ENCODE results near the gene SPOP. TPM values are rescaled to one million over a fixed set of nuclear protein-coding genes. Genes with fewer than 3 reads are reported as not detected.

Gene SPOP
- total and polyA plus RNA-seq, 9 of the 15 experiments (the other 6 are each of a cell fraction or from before 2014, with no cell fraction given) = 34.2 to 65.9 (median 39.7) TPM

- TF ChIP-seq ARID3A (IDR thresholded peaks at IDR 0.05; ENCODE audit: borderline replicate concordance, low read depth, low read length) = no peak
- TF ChIP-seq JUN (IDR thresholded peaks at IDR 0.05; ENCODE audit: borderline replicate concordance, low read depth, low read length) = no peak
- TF ChIP-seq JUN (CRISPR knock-in tag; IDR thresholded peaks at IDR 0.05; ENCODE audit: borderline replicate concordance) = peak; percentile 62; the same call in 1 of the 2 replicates
- TF ChIP-seq TOE1 (IDR thresholded peaks at IDR 0.05; ENCODE audit: borderline replicate concordance) = peak; percentile 78; the same call in 1 of the 2 replicates
- no peak for TF ChIP-seq TOE1 (CRISPR knock-in tag; IDR thresholded peaks at IDR 0.05; ENCODE audit: borderline replicate concordance, low read depth)
- no peak for TF ChIP-seq ZNF384 (IDR thresholded peaks at IDR 0.05; ENCODE audit: low read depth, low read length)
- TF ChIP-seq ETV5 (CRISPR knock-in tag; IDR thresholded peaks at IDR 0.05; ENCODE audit: low read depth) = peak; percentile 43; the same call in 1 of the 2 replicates
- peak; percentile 81 for TF ChIP-seq PKNOX1 (IDR thresholded peaks at IDR 0.05)
- TF ChIP-seq FOXA3 (CRISPR knock-in tag; conservative IDR thresholded peaks at IDR 0.05 in 1 of 2, IDR thresholded peaks at IDR 0.05 in 1 of 2) = 0 out of 4 replicates have a peak, but pooled peaks of 1 of the 2 experiments have one; percentile 25
- peak in 1 of 2 experiments; percentile 34; a peak in 1 of 4 replicates for TF ChIP-seq TBL1XR1 (IDR thresholded peaks at IDR 0.05; ENCODE audit: low read length in 2 of 2)
- peak; percentile 36; the same call in 1 of the 2 replicates for TF ChIP-seq ESRRA (IDR thresholded peaks at IDR 0.05; ENCODE audit: borderline replicate concordance, low read depth)
- no peak for TF ChIP-seq NR2C2 (CRISPR knock-in tag; IDR thresholded peaks at IDR 0.05)
- TF ChIP-seq NR2C2 (tag; IDR thresholded peaks at IDR 0.05) = peak; percentile 27; the same call in 1 of the 2 replicates
- TF ChIP-seq CREB1 (IDR thresholded peaks at IDR 0.05) = peak; percentile 89
- peak; percentile 91 for TF ChIP-seq CREB1 (CRISPR knock-in tag; IDR thresholded peaks at IDR 0.05)
- TF ChIP-seq EP300 (IDR thresholded peaks at IDR 0.05; ENCODE audit: low read length) = peak; percentile 6; the same call in 1 of the 2 replicates
- peak; percentile 97 for TF ChIP-seq NCOA6 (IDR thresholded peaks at IDR 0.05)
- 0 out of 2 replicates have a peak, but pooled peaks have one; percentile 16 for TF ChIP-seq BCOR (IDR thresholded peaks at IDR 0.05)
- TF ChIP-seq CEBPG (CRISPR knock-in tag; IDR thresholded peaks at IDR 0.05) = peak; percentile 85
- peak in 1 of 2 experiments; percentile 77 for TF ChIP-seq CEBPG (tag; conservative IDR thresholded peaks at IDR 0.05 in 1 of 2, IDR thresholded peaks at IDR 0.05 in 1 of 2)
- peak; percentile 79 for TF ChIP-seq CEBPB (tag; IDR thresholded peaks at IDR 0.05)
- no peak for TF ChIP-seq THRB (CRISPR knock-in tag; conservative IDR thresholded peaks at IDR 0.05)
- TF ChIP-seq FOS (IDR thresholded peaks at IDR 0.05; ENCODE audit: extremely low read depth, insufficient read length) = no peak
These were observed at the start of gene SPOP (continued) for GRCh38 chr17:49677933-49678847.
